Ascending aorta (tissue), 2 donors: ENCODE data around the gene TM4SF20. TPM values are rescaled to one million over a fixed set of nuclear protein-coding genes. Genes with fewer than 3 reads are reported as not detected.
A peak's percentile ranks its signal among the peaks of the same experiment; 100 is the strongest.

Experiments
- DNase-seq, 2 donors: peaks; one replicate each; pipeline ENCODE4 v3.0.0-alpha.2; 2019; ENCODE audit warnings: low spot score in 2 of 2
- H3K27ac ChIP-seq, 2 donors: fragments of 200-600 bp; sonication (generic); one replicate each; pipeline ENCODE4 v1.5.1; 2016 to 2017; ENCODE audit warnings: mild to moderate bottlenecking in 1 of 2
- H3K27me3 ChIP-seq: fragments of 200-600 bp; sonication (generic); one replicate; pipeline ENCODE4 v1.5.1; 2017
- H3K36me3 ChIP-seq, 2 donors: fragments of 200-600 bp; sonication (generic); one replicate each; pipeline ENCODE4 v1.5.1; 2016
- H3K4me1 ChIP-seq, 2 donors: fragments of 200-600 bp; sonication (generic); one replicate each; pipeline ENCODE4 v1.5.1; 2016 to 2017; ENCODE audit warnings: mild to moderate bottlenecking in 1 of 2
- H3K4me3 ChIP-seq, 2 donors: fragments of 200-600 bp; sonication (generic); one replicate each; pipeline ENCODE4 v1.5.1; 2016 to 2017; ENCODE audit warnings: mild to moderate bottlenecking in 1 of 2
- H3K9me3 ChIP-seq, 2 donors: fragments of 200-600 bp; sonication (generic); one replicate each; pipeline ENCODE4 v1.5.1; 2016
- intact Hi-C: fragments of 100-400 bp; cut with DNase I; formaldehyde crosslinking; loops from one replicate; pipeline ENCODE4 v1.15.1; 2023
- total RNA-seq: library from RNA; depleted of rRNA; stranded (reverse); fragments of >200 nt; gene quantifications from one replicate; pipeline ENCODE4 v1.1.0, GENCODE V29; 2016
- TF ChIP-seq, protein P1 (sequence below), 3 experiments: fragments of 200-600 bp in 2 of 3; fragments of 450-650 bp in 1 of 3; sonication (generic) in 2 of 3; IDR thresholded peaks; one replicate each; pipeline ENCODE4 v1.5.1; 2016 to 2019; ENCODE audit warnings: antibody characterized with exemption in 3 of 3, mild to moderate bottlenecking in 1 of 3, moderate library complexity in 1 of 3

TM4SF20 gene
- total RNA-seq, 1 donor from 2014 or later = not detected

DNA sequence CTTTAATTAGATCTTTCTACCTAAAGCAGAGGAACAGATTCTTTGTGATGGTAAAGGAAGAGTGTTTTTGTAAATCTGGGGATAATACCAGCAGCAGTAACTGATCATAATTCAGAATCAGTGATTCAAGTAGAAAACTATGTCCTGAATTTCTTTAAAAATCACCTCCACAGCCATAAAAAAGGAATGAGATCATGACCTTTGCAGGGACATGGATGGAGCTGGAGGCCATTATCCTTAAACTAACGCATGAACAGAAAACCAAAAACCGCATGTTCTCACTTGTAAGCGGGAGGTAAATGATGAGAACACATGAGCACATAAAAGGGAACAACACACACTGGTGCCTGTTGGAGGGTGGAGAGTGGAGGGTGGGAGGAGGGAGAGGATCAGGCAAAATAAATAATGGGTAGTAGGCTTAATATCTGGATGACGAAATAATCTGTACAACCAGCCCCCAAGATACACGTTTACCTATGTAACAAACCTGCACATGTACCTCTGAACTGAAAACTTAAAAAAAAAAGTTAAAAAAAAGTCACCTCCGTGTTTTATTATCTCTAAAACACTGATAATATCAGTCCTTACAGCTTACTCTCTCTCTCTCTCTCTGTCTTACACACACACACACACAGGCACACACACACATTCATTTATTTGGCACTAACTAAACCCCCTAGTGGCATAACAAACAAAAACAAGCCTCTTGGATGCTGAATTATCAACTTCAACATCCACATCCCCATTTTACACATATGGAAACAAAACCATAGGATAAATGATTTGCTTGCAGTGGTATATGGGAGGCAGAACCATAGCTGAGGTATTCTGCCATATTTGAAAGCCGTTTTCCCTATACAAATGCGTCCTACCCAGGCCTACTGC is 1.4 kb downstream of the TM4SF20 start:
- TF ChIP-seq, protein P1, sequence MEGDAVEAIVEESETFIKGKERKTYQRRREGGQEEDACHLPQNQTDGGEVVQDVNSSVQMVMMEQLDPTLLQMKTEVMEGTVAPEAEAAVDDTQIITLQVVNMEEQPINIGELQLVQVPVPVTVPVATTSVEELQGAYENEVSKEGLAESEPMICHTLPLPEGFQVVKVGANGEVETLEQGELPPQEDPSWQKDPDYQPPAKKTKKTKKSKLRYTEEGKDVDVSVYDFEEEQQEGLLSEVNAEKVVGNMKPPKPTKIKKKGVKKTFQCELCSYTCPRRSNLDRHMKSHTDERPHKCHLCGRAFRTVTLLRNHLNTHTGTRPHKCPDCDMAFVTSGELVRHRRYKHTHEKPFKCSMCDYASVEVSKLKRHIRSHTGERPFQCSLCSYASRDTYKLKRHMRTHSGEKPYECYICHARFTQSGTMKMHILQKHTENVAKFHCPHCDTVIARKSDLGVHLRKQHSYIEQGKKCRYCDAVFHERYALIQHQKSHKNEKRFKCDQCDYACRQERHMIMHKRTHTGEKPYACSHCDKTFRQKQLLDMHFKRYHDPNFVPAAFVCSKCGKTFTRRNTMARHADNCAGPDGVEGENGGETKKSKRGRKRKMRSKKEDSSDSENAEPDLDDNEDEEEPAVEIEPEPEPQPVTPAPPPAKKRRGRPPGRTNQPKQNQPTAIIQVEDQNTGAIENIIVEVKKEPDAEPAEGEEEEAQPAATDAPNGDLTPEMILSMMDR (IDR thresholded peaks at IDR 0.05) = no peak
- no peaks in the 10 kb centered on the region for H3K27me3 ChIP-seq
- DNase-seq = no peak
- H3K4me1 ChIP-seq = no peaks in the 10 kb centered on the region
- H3K36me3 ChIP-seq = no peaks in the 10 kb centered on the region
- no peak overlapping the region for H3K27ac ChIP-seq
- no peaks in the 10 kb centered on the region for H3K9me3 ChIP-seq
- intact Hi-C loops = no loop called here
- H3K4me3 ChIP-seq = no peak overlapping the region

DNA sequence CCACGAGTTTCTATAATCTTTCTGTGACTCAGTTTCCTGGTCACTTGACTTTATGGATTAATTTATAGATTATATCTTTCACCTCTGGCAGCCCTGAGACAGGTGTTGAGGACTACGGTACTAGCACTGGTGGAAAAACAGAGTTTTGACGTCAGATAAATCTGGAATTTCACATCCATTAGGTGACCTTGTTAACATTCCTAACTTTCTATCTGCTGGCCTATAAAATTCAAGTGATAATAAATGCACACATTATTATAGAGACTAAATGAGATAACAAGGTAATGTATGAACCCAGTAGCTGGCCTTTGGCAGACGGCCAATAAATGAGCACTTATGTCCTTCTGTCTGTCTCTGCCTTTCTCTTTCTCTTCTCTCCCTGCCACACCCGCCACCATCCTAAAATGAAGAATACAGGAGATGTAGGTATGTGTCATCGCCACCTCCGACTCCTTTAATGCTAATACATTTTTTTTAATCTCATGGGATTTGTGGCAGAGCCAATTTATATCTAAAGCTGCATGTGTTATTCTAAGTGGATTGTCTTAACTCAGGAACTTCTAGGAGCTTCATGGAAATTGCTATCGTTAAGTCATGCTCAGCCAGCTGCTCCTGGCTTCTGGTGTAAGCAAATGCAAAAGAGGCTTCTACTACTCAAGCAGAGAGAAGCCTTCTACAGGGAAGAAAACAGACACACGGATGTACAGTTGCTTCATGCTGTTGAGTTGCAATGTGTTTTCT is 2.3 kb downstream of the TM4SF20 start:
- Histone ChIP-seq H3K27ac (no peak overlapping the region), H3K27me3 (no peaks in the 10 kb centered on the region), H3K36me3 (no peaks in the 10 kb centered on the region), H3K4me3 (no peak overlapping the region), H3K4me1 (no peaks in the 10 kb centered on the region), H3K9me3 (no peaks in the 10 kb centered on the region)
- intact Hi-C loops = no loop called here
- TF ChIP-seq, protein P1 (IDR thresholded peaks at IDR 0.05) = no peak
- DNase-seq = no peak

DNA sequence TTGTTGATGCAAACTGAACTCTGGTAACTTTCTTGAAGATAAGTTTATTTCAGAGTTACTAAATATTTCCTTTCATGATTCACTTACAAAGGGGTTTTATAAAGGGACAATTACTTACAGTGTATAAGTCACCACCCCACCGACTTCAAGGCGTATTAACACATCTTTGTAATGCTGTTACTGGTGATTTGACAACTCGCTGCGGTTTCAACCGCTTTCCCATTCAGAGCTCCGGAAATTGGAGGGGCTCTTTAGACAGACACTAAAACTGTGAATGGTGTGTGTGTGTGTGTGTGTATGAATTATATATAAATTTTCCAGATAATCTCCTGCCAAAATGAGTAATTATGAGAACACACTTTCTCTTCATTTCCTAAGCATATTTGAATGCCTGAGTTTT is 4.9 kb downstream of the TM4SF20 start:
- Histone ChIP-seq H3K36me3 (no peaks in the 10 kb centered on the region), H3K4me1 (peaks cover 0 to 12% of the 10 kb centered on the region in 2 donors), H3K27me3 (no peaks in the 10 kb centered on the region), H3K9me3 (no peaks in the 10 kb centered on the region), H3K27ac (no peak overlapping the region), H3K4me3 (no peak overlapping the region)
- TF ChIP-seq, protein P1 (IDR thresholded peaks at IDR 0.05) = no peak
- intact Hi-C loops = no loop called here
- no peak for DNase-seq

DNA sequence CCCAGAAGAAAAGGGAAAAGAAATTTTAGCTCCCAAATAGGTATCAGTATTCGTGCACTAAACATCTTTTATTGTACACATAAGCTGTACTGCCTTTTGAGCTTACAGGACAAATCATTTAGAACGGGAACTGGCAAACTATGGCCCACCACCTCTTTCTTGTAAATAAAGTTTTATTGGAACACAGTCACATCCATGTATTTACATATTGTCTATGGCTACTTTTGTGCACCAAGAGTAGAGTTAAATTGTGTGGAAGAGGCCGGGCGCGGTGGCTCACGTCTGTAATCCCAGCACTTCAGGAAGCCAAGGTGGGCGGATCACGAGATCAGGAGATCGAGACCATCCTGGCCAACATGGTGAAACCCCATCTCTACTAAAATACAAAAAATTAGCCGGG is 5.7 kb downstream of the TM4SF20 start:
- TF ChIP-seq, protein P1 (IDR thresholded peaks at IDR 0.05) = no peak
- Histone ChIP-seq H3K36me3 (no peaks in the 10 kb centered on the region), H3K27ac (no peak overlapping the region), H3K4me3 (no peak overlapping the region), H3K4me1 (peaks cover 0 to 12% of the 10 kb centered on the region in 2 donors), H3K9me3 (no peaks in the 10 kb centered on the region), H3K27me3 (no peaks in the 10 kb centered on the region)
- intact Hi-C loops = no loop called here
- no peak for DNase-seq

DNA sequence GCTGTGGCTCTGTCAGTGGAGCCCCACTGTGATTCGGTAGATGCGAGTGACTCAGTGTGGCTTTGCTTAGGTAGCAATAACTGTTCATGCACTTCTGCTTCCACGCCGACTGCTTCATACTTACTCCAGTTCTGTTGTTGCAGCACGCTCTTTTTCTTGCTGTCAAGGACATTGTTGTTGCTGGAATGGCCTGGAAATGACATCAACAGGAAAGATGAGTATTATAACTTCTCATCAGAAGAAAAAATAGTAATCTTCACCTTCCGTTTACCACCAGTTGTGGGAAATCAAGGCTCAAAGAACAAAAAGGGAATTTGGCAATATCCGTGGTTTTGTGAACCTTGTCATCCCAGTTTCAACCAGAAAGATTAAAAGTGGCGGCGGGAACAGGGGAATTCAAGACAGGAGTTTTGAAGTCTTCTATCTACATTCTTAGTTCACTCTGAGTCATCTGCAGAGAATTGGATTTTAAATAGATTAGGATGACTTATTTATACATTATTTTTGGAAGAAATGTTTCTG is 8.3 kb downstream of the TM4SF20 start:
- Histone ChIP-seq H3K27ac (peak overlapping the region; percentile 53 to 73), H3K9me3 (no peaks in the 10 kb centered on the region), H3K27me3 (no peaks in the 10 kb centered on the region), H3K4me3 (peak overlapping the region in 1 of 2 donors; percentile 10), H3K36me3 (no peaks in the 10 kb centered on the region), H3K4me1 (peaks cover 0 to 24% of the 10 kb centered on the region in 2 donors)
- intact Hi-C loops = no loop called here
- TF ChIP-seq, protein P1 (IDR thresholded peaks at IDR 0.05) = no peak
- peak; percentile 27 to 82 for DNase-seq
